Measurements from ENCODE around the gene KRT80. TPM values are rescaled to one million over a fixed set of nuclear protein-coding genes. Genes with fewer than 3 reads are reported as not detected.

KRT80 gene
- total RNA-seq, 1 donor from 2014 or later, result 2.0 TPM

DNA sequence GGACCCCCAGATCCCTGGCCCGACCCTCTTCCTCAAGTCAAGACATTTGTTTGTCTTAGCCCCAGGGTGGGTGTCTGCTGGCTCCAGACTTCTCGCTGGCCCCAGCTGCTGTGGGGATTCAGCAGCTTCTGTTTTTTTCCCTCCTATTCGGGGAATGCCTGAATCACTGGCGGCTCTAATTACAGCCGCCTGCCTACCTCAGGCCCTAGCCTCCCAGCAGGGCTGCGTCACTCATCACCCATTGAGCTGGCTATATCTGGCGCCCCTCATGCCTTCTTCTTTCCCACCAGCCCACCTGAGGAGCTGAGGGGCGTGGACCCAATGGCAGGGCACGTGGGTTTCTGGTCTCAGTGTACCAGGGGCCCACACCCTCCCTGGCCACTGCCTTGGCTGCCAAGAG lies 10.1 kb downstream of the KRT80 start:
- DNase-seq (ENCODE audit: low read depth, low spot score), result no peak

DNA sequence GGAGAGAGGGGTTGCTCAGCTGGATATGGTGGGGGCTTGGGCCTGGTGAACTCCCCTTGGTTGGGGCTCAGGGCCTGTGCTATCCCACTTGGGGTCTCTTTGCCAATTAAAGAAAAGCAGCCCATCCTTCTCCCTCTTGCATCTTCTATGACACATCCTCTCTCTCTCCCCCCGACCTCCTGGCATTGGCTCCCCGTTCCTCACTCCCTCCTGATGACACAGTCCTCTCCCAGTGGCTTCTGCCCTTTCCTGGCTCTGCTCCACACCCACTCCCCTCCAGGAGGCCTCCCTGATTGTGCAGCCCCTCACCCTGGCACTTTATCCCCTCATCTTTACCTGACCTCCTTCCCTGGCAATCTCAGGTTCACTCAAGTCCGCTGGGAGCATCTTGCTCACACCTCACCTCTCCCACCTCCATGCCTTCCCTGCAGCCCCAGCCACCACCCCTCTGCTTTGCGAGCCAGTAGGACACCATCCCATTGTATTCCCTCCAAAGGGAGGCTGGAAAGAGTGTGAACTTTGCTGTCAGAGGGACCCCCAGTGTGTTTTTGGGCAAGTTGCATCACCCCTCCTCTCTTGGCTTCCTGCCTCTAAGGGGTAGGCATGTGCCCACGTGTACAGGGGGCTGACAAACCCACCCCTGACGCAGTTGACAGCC lies 10.7 kb downstream of the KRT80 start:
- no peak for DNase-seq (ENCODE audit: low read depth, low spot score)

DNA sequence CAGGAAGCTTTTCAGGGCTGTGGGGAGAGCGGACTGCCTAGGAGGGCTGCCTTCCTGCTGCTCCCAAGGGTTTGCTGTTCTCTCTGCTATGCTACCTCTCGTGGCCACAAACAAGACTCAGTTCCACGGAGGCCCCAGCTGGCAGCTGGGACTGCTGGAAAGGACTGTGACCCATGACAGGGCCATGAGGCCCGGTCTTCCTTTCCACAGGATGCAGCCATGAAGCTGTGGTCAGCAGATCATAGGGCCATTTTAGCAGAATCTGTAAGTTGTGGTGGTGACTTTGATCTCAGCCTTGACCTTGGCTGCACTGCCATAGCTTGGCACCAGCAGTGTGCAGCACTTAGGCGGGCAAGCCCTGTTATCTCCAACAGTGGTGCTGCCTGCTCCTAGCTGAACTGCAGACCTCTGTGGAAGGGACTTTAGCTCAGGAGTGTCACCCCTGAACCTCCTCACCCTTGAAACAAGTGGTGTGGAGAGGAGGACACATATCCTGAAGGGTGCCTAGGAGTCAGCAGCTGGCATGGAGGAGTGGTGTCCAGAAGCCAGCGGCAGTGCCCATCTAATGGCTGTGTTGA lies 12.3 kb downstream of the KRT80 start:
- no peak for DNase-seq (ENCODE audit: low read depth, low spot score)

DNA sequence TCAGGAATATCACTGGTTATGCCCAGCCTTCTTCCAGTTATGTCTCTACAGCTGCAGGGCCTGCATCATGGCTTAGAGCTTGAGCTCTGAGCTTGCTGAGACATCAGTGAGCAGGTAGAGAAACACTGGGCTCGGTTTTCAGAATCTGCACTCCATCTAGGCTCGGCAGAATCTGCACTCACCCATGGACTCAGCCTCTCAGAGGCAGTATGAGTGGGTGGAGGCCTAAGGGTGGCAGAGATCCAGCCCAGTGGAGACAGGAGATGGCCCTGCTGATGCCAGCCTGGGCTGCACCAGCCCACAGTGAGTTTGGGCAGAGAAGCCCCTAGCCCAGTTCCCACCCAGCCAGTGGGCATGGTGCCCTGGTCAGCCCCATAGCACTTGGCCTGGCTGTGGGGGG lies 12.8 kb downstream of the KRT80 start:
- DNase-seq (ENCODE audit: low read depth, low spot score), result no peak

DNA sequence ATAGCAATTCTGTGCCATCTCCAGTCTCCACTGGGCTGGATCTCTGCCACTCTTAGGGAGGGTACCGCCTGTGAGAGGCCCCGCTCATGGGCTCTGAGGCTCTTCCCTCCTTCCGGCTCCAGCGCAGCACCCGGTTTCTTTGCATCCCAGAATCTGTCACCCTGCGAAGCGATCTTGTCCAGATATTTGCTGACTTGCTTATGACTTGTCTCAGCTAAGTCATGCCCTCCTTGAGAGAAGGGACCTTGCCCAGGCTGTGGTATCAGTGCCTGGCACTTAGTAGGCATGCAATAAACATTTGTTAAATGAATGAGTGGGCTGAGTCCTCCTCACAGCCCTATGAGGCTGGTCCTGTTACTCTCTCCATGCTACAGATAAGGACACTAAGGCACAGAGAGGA lies 13.4 kb downstream of the KRT80 start:
- DNase-seq (ENCODE audit: low read depth, low spot score), result no peak

DNA sequence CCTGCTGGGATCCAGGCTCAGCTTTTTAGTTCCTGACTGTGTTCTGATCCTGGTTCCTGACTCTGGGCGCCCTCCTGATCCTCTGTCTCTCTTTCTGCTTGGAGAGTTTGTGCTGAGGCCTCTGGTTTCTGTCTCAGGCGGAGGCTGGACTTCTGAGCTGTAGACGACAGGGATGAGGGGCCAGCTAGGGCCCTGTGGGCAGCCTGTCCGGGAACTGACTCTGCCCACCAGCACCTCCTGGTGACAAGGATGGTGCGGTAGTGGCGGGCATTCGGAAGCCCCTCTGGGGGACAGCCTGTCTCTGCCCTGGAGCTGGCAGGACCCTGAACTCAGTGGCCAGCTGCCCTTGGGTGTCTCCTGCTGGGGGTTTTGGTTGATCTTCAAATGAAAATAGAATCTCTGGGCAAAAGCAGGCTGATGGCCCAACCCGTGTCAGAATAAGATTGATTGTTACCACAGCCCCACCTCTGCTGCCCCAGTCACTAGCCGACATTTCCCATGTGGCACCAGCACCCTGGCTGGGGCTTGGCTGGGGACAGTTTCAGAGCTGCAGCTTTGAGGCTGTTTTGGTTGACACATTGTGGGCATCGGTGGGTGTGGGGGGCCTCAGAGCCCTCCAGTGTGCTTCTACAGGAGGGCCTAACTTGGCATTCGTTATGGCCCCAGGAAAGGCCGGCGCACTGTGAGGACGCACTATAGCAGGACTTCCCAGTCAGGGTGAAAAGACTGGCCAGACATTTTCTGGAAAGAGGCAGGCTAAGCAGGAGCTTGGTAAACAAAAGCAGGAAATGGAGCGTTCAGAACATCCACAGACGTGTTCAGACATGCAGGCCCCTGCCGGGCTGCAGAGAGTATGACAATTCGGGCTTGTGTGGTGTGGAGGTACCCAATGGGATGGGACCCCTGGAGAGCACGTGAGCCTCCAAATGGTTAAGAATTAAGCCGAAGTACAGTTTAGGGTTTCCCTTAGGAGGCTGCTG lies 16.2 kb downstream of the KRT80 start:
- peak; percentile 78 for DNase-seq (ENCODE audit: low read depth, low spot score)

DNA sequence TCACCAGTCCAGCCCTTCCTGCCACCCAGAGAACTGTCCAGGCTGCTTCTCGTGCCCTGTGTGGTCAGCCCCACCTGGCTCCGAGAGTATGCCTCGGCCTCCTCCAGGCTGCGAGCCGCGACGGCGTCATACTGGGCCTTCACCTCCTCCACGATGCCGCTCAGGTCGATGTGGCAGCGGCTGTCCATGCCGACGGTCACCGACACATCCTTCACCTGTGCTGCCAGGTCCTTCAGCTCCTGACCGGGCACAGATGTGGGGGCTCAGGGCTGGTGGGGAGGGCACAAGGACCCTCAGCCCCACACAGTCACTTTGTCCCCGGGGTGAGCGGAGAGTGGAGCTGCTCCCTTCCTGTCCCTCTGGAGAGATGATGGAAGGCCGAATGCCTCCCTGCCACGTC lies 18.3 kb downstream of the KRT80 start:
- no peak for DNase-seq (ENCODE audit: low read depth, low spot score)

DNA sequence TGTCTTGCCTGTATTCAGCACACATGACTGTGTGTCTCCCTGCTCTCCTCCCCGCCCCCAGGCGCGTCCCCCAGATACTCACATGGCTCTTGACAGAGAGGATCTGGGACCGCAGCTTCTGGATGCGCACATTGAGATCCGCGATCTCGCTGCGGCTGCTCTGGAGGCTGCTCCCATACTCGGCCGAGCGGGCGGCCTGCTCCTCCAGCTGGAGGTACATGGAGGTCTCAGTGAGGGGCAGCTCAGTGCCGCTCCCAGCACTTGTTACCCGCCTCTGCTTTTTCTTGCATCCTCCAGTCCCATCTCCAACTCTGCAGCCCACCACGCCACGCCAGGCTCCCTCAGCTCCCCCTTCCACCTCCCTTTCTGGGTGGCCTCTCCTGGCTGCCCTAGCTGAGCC lies 18.9 kb downstream of the KRT80 start:
- DNase-seq (ENCODE audit: low read depth, low spot score), result no peak

DNA sequence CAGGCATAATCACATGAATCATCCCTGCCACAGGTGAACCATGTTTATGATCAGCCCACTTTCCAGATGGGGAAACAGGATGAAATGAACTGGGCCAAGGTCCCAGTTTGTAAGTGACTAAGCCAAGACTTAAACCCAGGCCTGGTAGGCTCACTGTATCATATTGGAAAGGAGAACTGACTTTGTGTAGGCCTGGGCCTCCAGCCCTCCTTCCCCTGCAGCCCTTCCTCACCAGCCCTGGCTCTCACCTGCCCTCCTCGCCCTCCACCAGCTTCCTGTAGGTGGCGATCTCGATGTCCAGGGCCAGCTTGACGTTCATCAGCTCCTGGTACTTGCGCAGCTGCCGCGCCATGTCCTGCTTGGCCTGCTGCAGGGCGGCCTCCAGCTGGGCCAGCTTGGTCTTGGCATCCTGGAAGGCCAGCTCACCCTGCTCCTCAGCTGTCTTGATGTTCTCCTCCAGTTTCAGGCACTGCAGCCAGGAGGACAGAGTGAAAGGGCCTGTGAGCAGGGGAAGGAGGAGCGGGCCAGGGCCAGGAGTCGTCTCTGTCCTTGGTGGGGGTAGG lies 19.8 kb downstream of the KRT80 start:
- no peak for DNase-seq (ENCODE audit: low read depth, low spot score)

DNA sequence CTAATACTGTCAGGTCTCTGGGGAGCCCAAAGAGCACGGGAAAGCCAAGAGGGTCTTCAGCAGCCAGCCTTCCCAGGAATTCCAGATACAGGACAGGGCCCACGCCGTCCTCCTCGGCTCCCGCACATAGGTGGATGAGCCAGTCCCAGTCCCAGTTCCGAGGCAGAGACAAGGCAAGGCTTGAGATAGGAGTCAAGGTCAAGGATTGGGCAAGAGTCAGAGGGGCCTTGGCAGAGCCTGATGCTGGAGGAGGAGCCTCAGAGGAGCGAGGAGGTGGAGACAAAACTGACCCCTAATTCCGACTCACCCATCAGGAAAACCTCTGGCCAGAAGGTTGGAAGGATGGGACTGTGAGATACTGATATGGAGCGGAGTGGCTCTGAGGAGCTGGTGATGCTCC lies 21.0 kb downstream of the KRT80 start:
- no peak for DNase-seq (ENCODE audit: low read depth, low spot score)

DNA sequence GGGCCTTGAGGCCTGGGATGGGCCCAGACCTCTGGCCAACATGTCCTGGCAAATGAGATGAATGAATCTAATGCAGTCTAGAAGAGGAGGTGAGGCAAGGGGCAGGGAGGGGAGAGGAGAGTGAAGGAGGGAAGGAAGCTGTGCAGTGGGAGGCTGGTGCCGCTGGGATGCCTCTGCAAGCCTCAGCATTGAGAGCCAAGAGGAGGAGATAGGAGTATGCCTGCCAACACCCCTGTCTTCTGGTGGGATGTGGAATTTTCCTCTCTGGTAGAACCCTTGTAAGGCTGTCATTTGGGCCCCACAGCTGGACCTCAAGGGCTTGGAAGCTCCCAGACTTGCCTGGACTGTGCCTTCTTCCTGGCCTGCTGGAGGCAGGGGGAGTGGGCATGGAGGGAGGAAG lies 21.9 kb downstream of the KRT80 start:
- DNase-seq (ENCODE audit: low read depth, low spot score), result no peak

DNA sequence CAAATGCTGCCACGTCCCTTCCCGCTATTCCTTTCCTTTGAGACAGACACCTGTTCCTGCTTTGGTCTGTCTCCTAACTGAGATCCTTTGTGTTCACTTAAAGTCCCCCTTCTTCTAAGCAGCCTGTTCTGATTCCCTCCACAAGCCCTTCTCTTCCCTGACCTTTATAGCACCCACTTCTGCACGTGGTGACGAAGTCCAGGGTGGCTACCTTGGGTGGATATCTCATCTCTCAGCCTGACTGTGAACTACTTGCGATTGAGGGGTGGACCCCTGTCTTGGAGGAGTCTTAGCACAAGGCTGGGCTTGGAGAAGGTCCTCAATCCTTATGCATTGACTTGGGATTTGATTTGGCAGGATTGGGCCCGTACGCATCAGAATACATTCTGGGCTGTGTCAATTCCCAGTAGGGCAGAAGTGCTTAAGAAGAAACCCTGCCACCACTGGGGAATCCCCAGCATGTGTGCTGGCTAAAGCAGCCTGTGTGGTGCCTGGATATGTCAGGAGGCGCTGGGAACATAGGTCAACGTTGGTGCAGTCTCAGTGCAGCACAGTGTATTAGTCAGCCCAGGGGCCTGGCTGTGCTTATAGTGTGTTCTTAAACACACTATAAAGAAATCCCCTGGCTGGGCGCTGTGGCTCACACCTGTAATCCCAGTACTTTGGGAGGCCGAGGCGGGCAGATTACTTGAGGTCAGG lies 23.6 kb downstream of the KRT80 start:
- no peak for DNase-seq (ENCODE audit: low read depth, low spot score)

DNA sequence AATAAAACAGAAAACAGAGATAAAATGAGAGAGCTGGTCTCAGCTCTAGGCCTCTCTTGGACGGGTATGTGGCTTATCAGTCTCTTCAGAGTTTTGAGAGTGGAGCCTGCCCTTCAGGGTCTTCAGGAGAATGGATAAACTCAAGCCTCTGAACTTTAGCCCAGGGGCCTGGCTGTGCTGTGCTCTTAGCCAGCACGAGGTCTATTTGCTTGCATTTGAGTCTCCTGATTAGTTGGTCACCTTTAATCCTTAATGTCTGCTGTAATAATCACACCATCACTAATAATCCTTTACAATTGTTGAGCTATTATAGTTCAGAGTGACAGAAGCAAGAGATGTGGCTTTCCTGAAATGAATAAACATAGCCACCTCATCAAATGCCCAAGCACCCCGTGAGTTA lies 24.3 kb downstream of the KRT80 start:
- no peak for DNase-seq (ENCODE audit: low read depth, low spot score)

DNA sequence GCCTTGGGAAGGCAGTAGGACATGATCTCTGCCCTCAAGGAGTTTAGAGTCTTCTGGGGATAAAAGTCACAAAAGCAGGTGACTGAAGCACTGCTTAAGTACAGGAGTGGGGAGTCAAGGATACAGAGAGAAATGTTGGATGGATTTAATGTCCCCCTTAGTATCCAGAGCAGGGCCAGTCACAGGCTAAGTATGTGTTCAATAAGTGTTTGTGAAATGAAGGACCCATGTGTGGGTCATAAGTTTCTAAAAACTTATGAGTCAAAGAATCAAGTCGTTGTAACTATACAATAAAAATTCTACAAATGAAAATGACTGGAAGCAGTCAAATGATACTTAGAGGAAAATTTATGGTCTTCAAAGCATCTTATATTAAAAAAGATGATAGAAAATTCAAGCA lies 25.1 kb downstream of the KRT80 start:
- DNase-seq (ENCODE audit: low read depth, low spot score), result no peak

DNA sequence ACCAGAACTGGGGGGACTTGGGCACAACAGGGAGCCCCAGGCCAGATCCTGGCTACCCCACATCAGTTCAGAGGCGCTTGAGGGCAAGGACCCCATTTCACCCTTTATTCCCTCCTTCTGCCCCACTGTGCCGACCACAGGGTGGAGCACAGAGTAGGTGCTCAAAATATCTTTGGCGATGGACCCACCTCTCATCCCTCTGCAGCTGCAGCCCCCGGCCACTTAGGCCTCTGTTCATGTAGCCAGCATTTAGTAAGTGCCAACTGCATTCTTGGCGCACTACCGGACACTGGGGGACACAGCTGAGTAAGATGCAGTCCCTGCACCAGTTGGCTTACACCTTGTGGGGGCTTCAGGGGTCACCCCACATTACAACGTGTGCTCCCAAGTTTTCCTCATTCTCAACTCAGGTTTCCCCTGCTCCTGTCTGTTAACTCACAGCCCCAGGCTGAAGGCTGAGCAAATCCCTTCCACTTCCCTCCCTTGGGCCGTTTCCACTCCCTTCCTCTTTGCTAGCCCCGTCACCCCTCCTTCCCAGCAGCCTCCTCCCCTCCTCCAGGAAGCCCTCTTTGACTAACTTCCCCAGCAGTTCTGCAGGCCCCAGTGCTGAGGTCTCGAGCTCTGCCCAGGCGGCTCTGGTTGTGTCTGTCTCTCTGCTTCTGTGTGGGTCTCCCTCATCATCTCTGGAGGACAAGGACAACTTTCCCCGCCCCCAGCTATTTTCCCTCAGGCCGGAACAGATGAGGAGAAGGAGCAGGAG lies 26.5 kb downstream of the KRT80 start:
- DNase-seq (ENCODE audit: low read depth, low spot score), result no peak

DNA sequence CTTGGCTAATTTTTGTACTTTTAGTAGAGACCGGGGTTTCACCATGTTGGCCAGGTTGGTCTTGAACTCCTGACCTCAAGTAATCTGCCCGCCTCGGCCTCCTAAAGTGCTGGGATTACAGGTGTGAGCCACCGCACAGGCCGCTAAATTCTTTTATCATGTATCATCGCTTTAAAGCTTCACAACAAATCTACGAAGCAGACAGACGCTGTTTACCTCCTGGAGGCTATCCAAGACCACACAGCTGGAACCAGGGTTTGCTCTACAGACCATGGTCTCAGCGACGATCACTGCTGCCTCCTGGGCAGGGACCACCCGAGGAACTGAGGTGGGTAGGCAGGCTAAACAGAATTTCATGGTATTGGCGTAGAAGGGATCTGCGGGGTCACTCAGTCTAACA lies 27.2 kb downstream of the KRT80 start:
- no peak for DNase-seq (ENCODE audit: low read depth, low spot score)

DNA sequence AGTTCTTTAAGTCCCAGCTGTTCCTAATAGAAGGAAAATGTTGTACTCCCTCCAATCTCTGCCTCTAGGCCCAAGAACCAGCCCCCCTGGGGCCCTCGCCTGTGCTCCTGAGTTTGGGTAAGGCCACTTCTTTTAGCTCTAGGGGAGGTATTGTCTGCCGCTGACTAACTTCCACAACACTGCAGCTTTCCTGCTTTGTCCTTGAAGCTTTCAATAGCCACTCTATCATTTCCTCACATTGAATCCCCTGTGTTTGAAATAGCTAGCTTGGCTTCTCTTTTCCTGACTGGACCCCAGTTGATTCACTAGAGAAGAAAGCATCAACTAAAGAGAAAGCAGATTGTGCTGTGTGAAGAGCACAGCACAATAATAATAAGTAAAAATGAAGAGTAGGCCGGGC lies 28.8 kb downstream of the KRT80 start:
- no peak for DNase-seq (ENCODE audit: low read depth, low spot score)

DNA sequence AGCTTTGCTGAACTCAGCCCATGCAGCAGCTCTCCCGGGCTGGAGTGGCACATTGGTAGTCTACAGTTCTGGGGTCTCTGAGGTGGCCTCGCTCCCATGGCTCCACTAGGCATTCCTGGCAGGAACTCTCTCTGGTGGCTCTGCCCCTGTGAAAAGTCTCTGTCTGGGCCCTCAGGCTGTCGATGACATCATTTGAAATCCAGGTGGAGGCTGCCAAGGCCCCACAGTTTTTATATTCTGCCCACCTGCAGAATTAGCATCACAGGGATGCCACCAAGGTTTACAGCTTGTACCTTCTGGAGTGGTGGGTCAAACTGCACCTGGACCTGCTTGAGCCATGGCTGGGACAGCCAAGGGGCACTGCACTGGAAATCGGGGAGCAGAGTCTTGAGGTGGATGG lies 31.6 kb downstream of the KRT80 start:
- no peak for DNase-seq (ENCODE audit: low read depth, low spot score)

DNA sequence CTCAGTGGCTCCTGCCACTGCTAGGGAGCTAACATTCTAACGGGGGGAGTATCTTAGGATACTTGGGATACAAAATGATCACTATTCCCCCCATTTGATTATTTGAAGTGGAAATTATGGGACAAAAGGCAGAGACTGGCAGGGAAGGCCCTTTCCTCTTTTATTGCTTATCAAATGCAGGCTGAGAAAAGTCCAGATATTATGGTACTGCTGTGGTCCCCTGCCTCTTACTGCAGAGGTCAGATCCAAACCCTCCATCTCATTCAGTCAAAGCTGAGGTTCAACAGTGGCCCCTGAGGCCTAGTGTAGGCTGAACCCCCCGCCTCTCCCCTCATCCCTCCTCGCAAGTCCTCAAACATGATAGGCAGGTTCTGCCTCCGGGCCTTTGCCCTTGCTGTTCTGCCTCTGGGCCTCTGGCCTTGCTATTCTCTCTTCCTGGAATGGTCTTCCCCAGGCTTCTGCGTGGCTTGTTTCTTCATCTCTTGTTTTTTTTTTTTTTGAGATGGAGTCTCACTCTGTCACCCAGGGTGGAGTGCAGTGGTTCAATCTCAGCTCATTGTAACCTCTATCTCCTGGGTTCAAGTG lies 34.2 kb downstream of the KRT80 start:
- no peak for DNase-seq (ENCODE audit: low read depth, low spot score)

DNA sequence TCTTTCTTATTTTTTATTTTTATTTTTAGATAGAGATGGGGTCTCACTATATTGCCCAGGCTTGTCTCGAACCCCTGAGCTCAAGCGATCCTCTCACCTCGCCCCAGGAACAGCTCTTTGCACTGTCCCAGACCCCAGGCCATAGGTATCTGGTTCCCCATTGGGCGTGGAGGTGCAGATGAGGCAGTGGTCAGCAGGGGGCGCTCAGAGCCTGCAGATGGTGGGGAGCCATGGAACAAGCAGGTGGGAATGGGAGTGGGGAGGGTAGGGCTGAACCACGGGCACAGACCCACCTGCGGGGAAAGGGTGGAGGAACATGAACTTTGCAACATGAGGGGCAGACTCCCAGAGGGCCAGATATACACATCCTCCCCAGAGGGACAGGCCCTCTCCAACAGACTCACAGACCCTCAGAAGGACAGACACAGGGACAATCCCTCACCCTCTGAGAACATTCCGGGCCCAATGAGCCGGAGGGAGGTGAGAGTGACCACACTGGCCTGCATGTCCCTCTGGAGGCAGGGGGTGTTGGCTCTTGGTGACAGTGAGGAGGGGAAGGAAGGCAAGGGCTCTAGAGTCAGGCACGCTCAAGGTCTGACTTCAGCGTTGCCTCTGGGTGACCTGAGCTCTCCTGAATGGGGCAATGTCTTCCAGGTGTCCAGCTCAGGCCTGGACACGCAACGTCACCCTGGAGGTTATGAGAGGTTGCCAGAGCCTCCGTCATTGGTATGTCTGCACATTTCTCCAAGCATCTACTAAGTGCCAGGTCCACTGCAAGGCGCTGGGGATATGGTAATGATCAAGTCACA lies 34.9 kb downstream of the KRT80 start:
- DNase-seq (ENCODE audit: low read depth, low spot score), result no peak
